ENCODE data around the gene LMO1.

LMO1 gene

DNA sequence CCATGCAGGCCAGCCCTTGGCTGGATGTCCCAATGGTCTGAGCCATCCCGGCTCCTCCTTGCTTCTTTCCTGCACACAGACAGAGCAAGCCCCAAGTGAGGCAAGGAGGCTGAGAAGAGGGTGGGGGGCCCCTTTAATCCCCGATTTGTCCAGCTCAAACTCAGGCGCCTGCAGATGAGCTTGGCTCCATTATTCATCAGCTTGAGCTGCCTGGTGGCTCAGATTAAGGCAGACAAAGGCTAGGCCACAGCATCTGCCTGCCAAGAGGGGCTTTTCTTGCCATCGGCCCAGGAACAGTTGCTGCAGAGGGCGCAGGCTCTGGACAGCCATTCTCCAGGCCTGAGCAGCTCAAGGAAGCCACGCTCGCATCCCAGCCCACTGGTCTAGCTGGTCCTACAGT is 35.4 kb downstream of the LMO1 start:
- Histone ChIP-seq H3K4me3 (ENCODE audit: low read length, poor library complexity, severe bottlenecking) (no peak overlapping the region), H3K9ac (ENCODE audit: low read depth, low read length, poor library complexity, severe bottlenecking) (no peak overlapping the region), H4K20me1 (ENCODE audit: insufficient read depth, low read length, poor library complexity, severe bottlenecking) (no peaks in the 10 kb centered on the region), H3K27me3 (ENCODE audit: insufficient read depth, low read length, poor library complexity, severe bottlenecking) (no peaks in the 10 kb centered on the region), H3K36me3 (ENCODE audit: insufficient read depth, low read length) (no peaks in the 10 kb centered on the region), H3K79me2 (ENCODE audit: insufficient read depth, low read length) (no peaks in the 10 kb centered on the region), H3K9me3 (ENCODE audit: insufficient read depth, low read depth, low read length) (no peaks in the 10 kb centered on the region), H3F3A (ENCODE audit: low read depth) (no peaks in the 10 kb centered on the region), H3K4me2 (ENCODE audit: low read depth, low read length, poor library complexity, severe bottlenecking) (no peak overlapping the region), H3K9me2 (replicated peaks; ENCODE audit: low read depth, low read length) (no peaks in the 10 kb centered on the region), H3K4me1 (ENCODE audit: insufficient read depth, low read length, poor library complexity, severe bottlenecking) (peaks cover 3% of the 10 kb centered on the region), H2AFZ (ENCODE audit: low read length) (no peak overlapping the region)
- no peak for TF ChIP-seq EZH2phosphoT487 (IDR thresholded peaks at IDR 0.05; ENCODE audit: borderline replicate concordance)
- TF ChIP-seq, protein P1, sequence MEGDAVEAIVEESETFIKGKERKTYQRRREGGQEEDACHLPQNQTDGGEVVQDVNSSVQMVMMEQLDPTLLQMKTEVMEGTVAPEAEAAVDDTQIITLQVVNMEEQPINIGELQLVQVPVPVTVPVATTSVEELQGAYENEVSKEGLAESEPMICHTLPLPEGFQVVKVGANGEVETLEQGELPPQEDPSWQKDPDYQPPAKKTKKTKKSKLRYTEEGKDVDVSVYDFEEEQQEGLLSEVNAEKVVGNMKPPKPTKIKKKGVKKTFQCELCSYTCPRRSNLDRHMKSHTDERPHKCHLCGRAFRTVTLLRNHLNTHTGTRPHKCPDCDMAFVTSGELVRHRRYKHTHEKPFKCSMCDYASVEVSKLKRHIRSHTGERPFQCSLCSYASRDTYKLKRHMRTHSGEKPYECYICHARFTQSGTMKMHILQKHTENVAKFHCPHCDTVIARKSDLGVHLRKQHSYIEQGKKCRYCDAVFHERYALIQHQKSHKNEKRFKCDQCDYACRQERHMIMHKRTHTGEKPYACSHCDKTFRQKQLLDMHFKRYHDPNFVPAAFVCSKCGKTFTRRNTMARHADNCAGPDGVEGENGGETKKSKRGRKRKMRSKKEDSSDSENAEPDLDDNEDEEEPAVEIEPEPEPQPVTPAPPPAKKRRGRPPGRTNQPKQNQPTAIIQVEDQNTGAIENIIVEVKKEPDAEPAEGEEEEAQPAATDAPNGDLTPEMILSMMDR (conservative IDR thresholded peaks at IDR 0.05; ENCODE audit: low read length): no peak

DNA sequence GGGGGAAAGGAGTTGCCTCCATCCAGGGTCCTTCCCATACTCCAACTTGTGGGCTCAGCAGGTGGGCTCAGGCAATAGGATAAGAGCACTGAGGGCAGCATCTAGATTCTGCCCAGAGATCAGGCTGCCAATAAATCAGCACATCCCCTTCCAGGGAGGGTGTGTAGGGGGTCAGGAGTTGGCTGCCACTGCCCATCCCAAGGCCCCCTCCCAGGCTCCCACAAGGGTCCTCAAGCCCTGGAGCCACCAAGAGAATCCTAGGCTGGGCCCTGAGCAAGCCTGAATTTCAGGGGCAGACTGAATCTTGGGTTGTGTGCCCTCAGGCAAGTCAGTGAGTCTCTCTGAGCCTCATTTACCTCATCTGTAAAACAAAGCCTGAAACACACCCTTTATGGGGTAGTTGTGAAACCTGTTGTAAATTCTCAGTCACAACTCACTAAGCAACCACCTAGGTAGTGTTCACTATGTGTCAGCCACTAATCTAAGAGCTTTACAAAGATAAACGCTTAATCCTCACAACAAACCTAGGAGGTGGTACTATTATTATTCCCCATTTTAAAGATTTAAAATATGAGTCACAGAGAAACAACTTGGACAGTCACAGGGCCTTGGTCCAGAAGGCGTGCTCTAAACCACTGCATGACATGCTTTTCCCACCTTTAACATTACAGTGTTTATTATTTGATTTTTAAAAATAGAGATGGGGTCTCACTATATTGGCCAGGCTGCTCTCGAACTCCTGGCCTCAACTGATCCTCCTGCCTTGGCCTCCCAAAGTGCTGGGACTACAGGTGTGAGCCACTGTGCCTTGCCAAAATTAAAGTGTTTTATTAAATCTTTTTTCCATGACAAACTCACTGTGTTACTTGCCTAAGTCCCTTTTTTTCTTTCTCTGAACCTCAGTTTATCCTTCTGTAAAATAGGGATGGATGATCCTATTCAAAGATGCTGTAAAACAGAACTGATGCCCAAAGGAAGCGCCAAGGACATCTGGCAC is 36.2 kb downstream of the LMO1 start:
- Histone ChIP-seq H3K79me2 (ENCODE audit: insufficient read depth, low read length) (no peaks in the 10 kb centered on the region), H2AFZ (ENCODE audit: low read length) (no peak overlapping the region), H3K9ac (ENCODE audit: low read depth, low read length, poor library complexity, severe bottlenecking) (no peak overlapping the region), H3K4me2 (ENCODE audit: low read depth, low read length, poor library complexity, severe bottlenecking) (no peak overlapping the region), H3K4me3 (ENCODE audit: low read length, poor library complexity, severe bottlenecking) (no peak overlapping the region), H3K9me3 (ENCODE audit: insufficient read depth, low read depth, low read length) (no peaks in the 10 kb centered on the region), H3K4me1 (ENCODE audit: insufficient read depth, low read length, poor library complexity, severe bottlenecking) (peaks cover 9% of the 10 kb centered on the region), H4K20me1 (ENCODE audit: insufficient read depth, low read length, poor library complexity, severe bottlenecking) (no peaks in the 10 kb centered on the region), H3F3A (ENCODE audit: low read depth) (no peaks in the 10 kb centered on the region), H3K9me2 (replicated peaks; ENCODE audit: low read depth, low read length) (no peaks in the 10 kb centered on the region), H3K27me3 (ENCODE audit: insufficient read depth, low read length, poor library complexity, severe bottlenecking) (no peaks in the 10 kb centered on the region), H3K36me3 (ENCODE audit: insufficient read depth, low read length) (no peaks in the 10 kb centered on the region)
- TF ChIP-seq, protein P1 (conservative IDR thresholded peaks at IDR 0.05; ENCODE audit: low read length): no peak
- TF ChIP-seq EZH2phosphoT487 (IDR thresholded peaks at IDR 0.05; ENCODE audit: borderline replicate concordance): no peak

DNA sequence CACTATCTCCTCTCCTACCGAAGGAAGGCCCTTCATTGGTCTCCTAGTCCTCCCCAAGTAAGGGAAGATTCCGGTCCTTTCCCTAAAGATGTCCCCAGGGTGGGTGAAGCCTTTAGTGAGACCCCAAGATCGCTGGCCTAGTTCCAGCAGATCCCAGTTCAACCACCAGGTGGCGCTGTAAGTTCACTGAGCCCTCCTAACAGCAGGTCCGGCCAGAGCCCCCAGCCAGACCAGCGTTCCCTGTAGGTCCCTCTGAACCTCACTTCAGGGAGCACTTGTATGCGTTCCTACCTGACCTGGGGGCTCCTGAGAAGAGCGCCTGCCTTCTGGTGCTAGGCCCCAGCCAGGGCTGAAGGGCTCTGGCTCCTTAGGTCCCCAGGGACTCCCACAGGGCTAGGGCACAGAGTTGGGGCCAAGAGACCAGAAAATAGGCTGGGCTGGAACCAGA is 38.1 kb downstream of the LMO1 start:
- H3K79me2 ChIP-seq (ENCODE audit: insufficient read depth, low read length): no peaks in the 10 kb centered on the region
- no peak overlapping the region for H3K4me2 ChIP-seq (ENCODE audit: low read depth, low read length, poor library complexity, severe bottlenecking)
- H3K4me3 ChIP-seq (ENCODE audit: low read length, poor library complexity, severe bottlenecking): no peak overlapping the region
- no peaks in the 10 kb centered on the region for H3K9me2 ChIP-seq (replicated peaks; ENCODE audit: low read depth, low read length)
- peaks cover 9% of the 10 kb centered on the region for H3K4me1 ChIP-seq (ENCODE audit: insufficient read depth, low read length, poor library complexity, severe bottlenecking)
- H3K36me3 ChIP-seq (ENCODE audit: insufficient read depth, low read length): no peaks in the 10 kb centered on the region
- no peak overlapping the region for H3K9ac ChIP-seq (ENCODE audit: low read depth, low read length, poor library complexity, severe bottlenecking)
- H2AFZ ChIP-seq (ENCODE audit: low read length): no peak overlapping the region
- no peaks in the 10 kb centered on the region for H3K27me3 ChIP-seq (ENCODE audit: insufficient read depth, low read length, poor library complexity, severe bottlenecking)
- no peaks in the 10 kb centered on the region for H3K9me3 ChIP-seq (ENCODE audit: insufficient read depth, low read depth, low read length)
- no peaks in the 10 kb centered on the region for H3F3A ChIP-seq (ENCODE audit: low read depth)
- H4K20me1 ChIP-seq (ENCODE audit: insufficient read depth, low read length, poor library complexity, severe bottlenecking): no peaks in the 10 kb centered on the region
- TF ChIP-seq, protein P1 (conservative IDR thresholded peaks at IDR 0.05; ENCODE audit: low read length): peak; percentile 98
- no peak for TF ChIP-seq EZH2phosphoT487 (IDR thresholded peaks at IDR 0.05; ENCODE audit: borderline replicate concordance)

All from Loucy (cell line).